ENCODE results near the gene MITF. TPM values are rescaled to one million over a fixed set of nuclear protein-coding genes. Genes with fewer than 3 reads are reported as not detected.

The MITF gene
- polyA plus RNA-seq, 1 donor (not counting 4 experiments of a cell fraction or from before 2014, with no cell fraction given) = 2.7 TPM

GRCh38 chr3:69848113-69848512, 108.8 kb downstream of the MITF start:
- no peak for FAIRE-seq
- DNase-seq (ENCODE audit: low read depth, low spot score) = no peak
- no peak overlapping the region for H3K27ac ChIP-seq (ENCODE audit: control insufficient read depth, insufficient read depth, low read length)

GRCh38 chr3:69850849-69851248, 111.6 kb downstream of the MITF start:
- Histone ChIP-seq H3K79me2 (ENCODE audit: control insufficient read depth, insufficient read depth, low read length) (no peaks in the 10 kb centered on the region), H3K4me3 (ENCODE audit: control insufficient read depth in 2 of 3, extremely low read depth in 1 of 3, insufficient read depth in 2 of 3, low read depth in 1 of 3, low read length in 3 of 3) (no peak overlapping the region), H4K20me1 (ENCODE audit: control insufficient read depth, extremely low read depth, insufficient read depth, low read length) (no peaks in the 10 kb centered on the region), H3K9me1 (ENCODE audit: control insufficient read depth, extremely low read depth, insufficient read depth, low read length) (no peaks in the 10 kb centered on the region), H3K27ac (ENCODE audit: control insufficient read depth, insufficient read depth, low read length) (no peak overlapping the region), H3K36me3 (ENCODE audit: control insufficient read depth in 2 of 2, extremely low read depth in 1 of 2, insufficient read depth in 2 of 2, low read length in 2 of 2) (no peaks in the 10 kb centered on the region), H3K9me3 (ENCODE audit: control insufficient read depth, low read depth, low read length) (no peaks in the 10 kb centered on the region), H3K4me2 (ENCODE audit: control insufficient read depth, extremely low read depth, insufficient read depth, low read depth, low read length) (no peak overlapping the region), H3K27me3 (ENCODE audit: control insufficient read depth, extremely low read depth, insufficient read depth, low read length) (no peaks in the 10 kb centered on the region), H3K9ac (ENCODE audit: control insufficient read depth, extremely low read depth, insufficient read depth, low read length) (no peak overlapping the region), H3K4me1 (ENCODE audit: control insufficient read depth, extremely low read depth, insufficient read depth, low read length) (no peaks in the 10 kb centered on the region), H2AFZ (ENCODE audit: control insufficient read depth, low read length) (no peak overlapping the region)
- TF ChIP-seq CTCF (optimal IDR thresholded peaks at IDR 0.05 in 1 of 3, IDR thresholded peaks at IDR 0.05 in 1 of 3, conservative IDR thresholded peaks at IDR 0.05 in 1 of 3; ENCODE audit: extremely low read depth in 1 of 3, insufficient read depth in 2 of 3, low read length in 3 of 3) = no peak
- no peak for TF ChIP-seq EZH2 (IDR thresholded peaks at IDR 0.05; ENCODE audit: low read length)
- dilution Hi-C loops (cut with MboI; ENCODE audit: extremely low pct_ligation_motif_present, low sequenced_read_pairs) = no loop called here
- FAIRE-seq (no peak), DNase-seq (ENCODE audit: low read depth, low spot score) (no peak)

More at GRCh38 chr3:69848113-69848512, 108.8 kb downstream of the MITF start:
- no peaks in the 10 kb centered on the region for H3K36me3 ChIP-seq (ENCODE audit: control insufficient read depth in 2 of 2, extremely low read depth in 1 of 2, insufficient read depth in 2 of 2, low read length in 2 of 2)
- no peak overlapping the region for H3K9ac ChIP-seq (ENCODE audit: control insufficient read depth, extremely low read depth, insufficient read depth, low read length)
- no peaks in the 10 kb centered on the region for H3K9me3 ChIP-seq (ENCODE audit: control insufficient read depth, low read depth, low read length)
- H4K20me1 ChIP-seq (ENCODE audit: control insufficient read depth, extremely low read depth, insufficient read depth, low read length) = no peaks in the 10 kb centered on the region
- no peaks in the 10 kb centered on the region for H3K27me3 ChIP-seq (ENCODE audit: control insufficient read depth, extremely low read depth, insufficient read depth, low read length)
- no peaks in the 10 kb centered on the region for H3K9me1 ChIP-seq (ENCODE audit: control insufficient read depth, extremely low read depth, insufficient read depth, low read length)
- no peaks in the 10 kb centered on the region for H3K79me2 ChIP-seq (ENCODE audit: control insufficient read depth, insufficient read depth, low read length)
- no peak overlapping the region for H3K4me2 ChIP-seq (ENCODE audit: control insufficient read depth, extremely low read depth, insufficient read depth, low read depth, low read length)
- H2AFZ ChIP-seq (ENCODE audit: control insufficient read depth, low read length) = no peak overlapping the region
- dilution Hi-C loops (cut with MboI; ENCODE audit: extremely low pct_ligation_motif_present, low sequenced_read_pairs) = no loop called here
- H3K4me3 ChIP-seq (ENCODE audit: control insufficient read depth in 2 of 3, extremely low read depth in 1 of 3, insufficient read depth in 2 of 3, low read depth in 1 of 3, low read length in 3 of 3) = no peak overlapping the region
- no peak for TF ChIP-seq EZH2 (IDR thresholded peaks at IDR 0.05; ENCODE audit: low read length)
- no peak for TF ChIP-seq CTCF (optimal IDR thresholded peaks at IDR 0.05 in 1 of 3, IDR thresholded peaks at IDR 0.05 in 1 of 3, conservative IDR thresholded peaks at IDR 0.05 in 1 of 3; ENCODE audit: extremely low read depth in 1 of 3, insufficient read depth in 2 of 3, low read length in 3 of 3)
- no peaks in the 10 kb centered on the region for H3K4me1 ChIP-seq (ENCODE audit: control insufficient read depth, extremely low read depth, insufficient read depth, low read length)

Data from keratinocyte (primary cell).